Esophagus squamous epithelium (tissue), 5 donors: ENCODE data around the gene RUNX3. TPM values are rescaled to one million over a fixed set of nuclear protein-coding genes. Genes with fewer than 3 reads are reported as not detected.

Experiments used
- DNase-seq: peaks from one replicate; lab custom pipeline; 2025; lab: John Stamatoyannopoulos, UW
- H3K27ac ChIP-seq, 4 donors: fragments of 200-600 bp; sonication (generic); one replicate each; pipeline ENCODE4 v1.5.1; 2016 to 2019; ENCODE audit warnings: mild to moderate bottlenecking in 1 of 4
- H3K27me3 ChIP-seq, 4 donors: fragments of 200-600 bp; sonication (generic); 1 replicate in 3 of 4; 2 replicates in 1 of 4; pipeline versions ENCODE4 v1.5.1 to v1.6.0; 2017 to 2021; ENCODE audit warnings: antibody characterized with exemption in 1 of 4
- H3K36me3 ChIP-seq, 3 donors: fragments of 200-600 bp; sonication (generic); one replicate each; pipeline ENCODE4 v1.5.1; 2016 to 2019
- H3K4me1 ChIP-seq, 3 donors: fragments of 200-600 bp; sonication (generic); one replicate each; pipeline ENCODE4 v1.5.1; 2017 to 2019
- H3K4me3 ChIP-seq, 4 donors: fragments of 200-600 bp; sonication (generic); 1 replicate in 3 of 4; 2 replicates in 1 of 4; pipeline ENCODE4 v1.5.1; 2016 to 2019; ENCODE audit warnings: mild to moderate bottlenecking in 2 of 4, moderate library complexity in 1 of 4
- H3K9me3 ChIP-seq, 3 donors: fragments of 200-600 bp; sonication (generic); one replicate each; pipeline ENCODE4 v1.5.1; 2016 to 2019
- CTCF ChIP-seq, 6 experiments: fragments of 450-650 bp in 4 of 6; fragments of 200-600 bp in 2 of 6; sonication (generic) in 2 of 6; IDR thresholded peaks; one replicate each; pipeline ENCODE4 v1.5.1; 2016 to 2019; ENCODE audit warnings: antibody characterized with exemption in 6 of 6, mild to moderate bottlenecking in 4 of 6, moderate library complexity in 4 of 6
- POLR2A ChIP-seq, 4 donors: fragments of 450-650 bp; IDR thresholded peaks; one replicate each; pipeline ENCODE4 v1.6.1; 2017; ENCODE audit warnings: antibody characterized with exemption in 4 of 4, mild to moderate bottlenecking in 4 of 4, moderate library complexity in 3 of 4
- WGBS, 2 donors: methylation state at CpG; one replicate each; pipeline ENCODE4 v1.1.5; 2018; 5-methylcytosine and 5-hydroxymethylcytosine counted together
- intact Hi-C: fragments of 100-400 bp; cut with DNase I; formaldehyde crosslinking; loops from one replicate; pipeline ENCODE4 v1.15.0; 2022
- total RNA-seq, 4 donors: library from RNA; depleted of rRNA; stranded (reverse); fragments of >200 nt; gene quantifications; one replicate each; pipeline ENCODE4 v1.1.0, GENCODE V29; 2016
- donor health status: DM: yes; HTN: yes; CAD: no.

Gene RUNX3
- total RNA-seq, 4 donors from 2014 or later: 1.9 to 5.7 (median 3.1) TPM

- Histone ChIP-seq H3K4me3 (no peak overlapping the region), H3K27me3 (peaks cover 10 to 66% (median 13%) of the 10 kb centered on the region in 4 donors), H3K9me3 (no peaks in the 10 kb centered on the region), H3K36me3 (no peaks in the 10 kb centered on the region), H3K27ac (no peak overlapping the region), H3K4me1 (peaks cover 7 to 12% (median 9%) of the 10 kb centered on the region in 3 donors)
- TF ChIP-seq POLR2A (IDR thresholded peaks at IDR 0.05) (no peak), CTCF (IDR thresholded peaks at IDR 0.05) (no peak)
- intact Hi-C loops: no loop called here
- no peak for DNase-seq
- 86 to 96% methylated on average over 7 to 8 of the region's 11 CpGs for WGBS, 2 donors
Measured at GRCh38 chr1:24936684-24937083, 6.6 kb upstream of the RUNX3 start.

- intact Hi-C loops: no loop called here
- no peak for DNase-seq
- TF ChIP-seq CTCF (IDR thresholded peaks at IDR 0.05): no peak
- TF ChIP-seq POLR2A (IDR thresholded peaks at IDR 0.05): no peak
- 56 to 76% methylated on average over 8 to 9 of the region's 13 CpGs for WGBS, 2 donors
- Histone ChIP-seq H3K9me3 (no peaks in the 10 kb centered on the region), H3K4me3 (no peak overlapping the region), H3K27ac (no peak overlapping the region), H3K36me3 (no peaks in the 10 kb centered on the region), H3K4me1 (peaks cover 13 to 21% (median 15%) of the 10 kb centered on the region in 3 donors), H3K27me3 (peaks cover 18 to 68% (median 21%) of the 10 kb centered on the region in 4 donors)
Measured at GRCh38 chr1:24935615-24936484, 5.8 kb upstream of the RUNX3 start.

GRCh38 chr1:24935196-24935526 is 5.1 kb upstream of the RUNX3 start:
- intact Hi-C loops: no loop called here
- TF ChIP-seq CTCF (IDR thresholded peaks at IDR 0.05): no peak
- TF ChIP-seq POLR2A (IDR thresholded peaks at IDR 0.05): no peak
- 40 to 54% methylated on average over 5 to 9 of the region's 11 CpGs for WGBS, 2 donors
- Histone ChIP-seq H3K36me3 (no peaks in the 10 kb centered on the region), H3K9me3 (no peaks in the 10 kb centered on the region), H3K27ac (no peak overlapping the region), H3K27me3 (peaks cover 23 to 74% (median 28%) of the 10 kb centered on the region in 4 donors), H3K4me1 (peaks cover 19 to 27% (median 20%) of the 10 kb centered on the region in 3 donors), H3K4me3 (no peak overlapping the region)
- no peak for DNase-seq

GRCh38 chr1:24934310-24935195 is 4.5 kb upstream of the RUNX3 start:
- H3K9me3 ChIP-seq: no peaks in the 10 kb centered on the region
- no peak for TF ChIP-seq POLR2A (IDR thresholded peaks at IDR 0.05)
- H3K36me3 ChIP-seq: no peaks in the 10 kb centered on the region
- H3K27me3 ChIP-seq: peaks cover 23 to 76% (median 29%) of the 10 kb centered on the region in 4 donors
- intact Hi-C loops: no loop called here
- WGBS, 2 donors: 15 to 47% methylated on average over 10 to 12 of the region's 16 CpGs
- no peak for DNase-seq
- no peak overlapping the region for H3K27ac ChIP-seq
- H3K4me1 ChIP-seq: peaks cover 19 to 31% (median 25%) of the 10 kb centered on the region in 3 donors
- H3K4me3 ChIP-seq: no peak overlapping the region

GRCh38 chr1:24933468-24933867 is 3.4 kb upstream of the RUNX3 start:
- H3K4me1 ChIP-seq: peaks cover 27 to 42% (median 29%) of the 10 kb centered on the region in 3 donors
- intact Hi-C loops: no loop called here
- DNase-seq: no peak
- peaks cover 23 to 82% (median 37%) of the 10 kb centered on the region in 4 donors for H3K27me3 ChIP-seq
- 60 to 64% methylated on average over 1 to 12 of the region's 12 CpGs for WGBS, 2 donors
- H3K4me3 ChIP-seq: no peak overlapping the region
- H3K27ac ChIP-seq: no peak overlapping the region
- no peaks in the 10 kb centered on the region for H3K36me3 ChIP-seq
- TF ChIP-seq POLR2A (IDR thresholded peaks at IDR 0.05) (no peak), CTCF (IDR thresholded peaks at IDR 0.05) (no peak)
- no peaks in the 10 kb centered on the region for H3K9me3 ChIP-seq
